Calu3 (cell line): ENCODE data around the gene LONP1. TPM values are rescaled to one million over a fixed set of nuclear protein-coding genes. Genes with fewer than 3 reads are reported as not detected.

ENCODE experiments used
- BruUV-seq: library from RNA; stranded (reverse); fragments of 400-500 nt; replicated peaks from 2 replicates; lab custom pipeline; 2021; lab: Mats Ljungman, UMichigan
- CTCF ChIA-PET: fragments of 300-600 bp; sonication (Branson Sonifier 250); formaldehyde crosslinking; loops from one replicate; lab custom pipeline; 2022; ENCODE audit warnings: antibody characterized with exemption; lab: Charles Lee
- DNase-seq: peaks from one replicate; pipeline ENCODE4 v3.0.0; 2022
- H3K27ac Mint-ChIP-seq: one replicate; pipeline ENCODE4 v1.8.0; 2022; ENCODE audit warnings: mixed read lengths; ENCODE audit not compliant: unreplicated experiment
- H3K27me3 Mint-ChIP-seq: one replicate; pipeline ENCODE4 v1.8.0; 2022; ENCODE audit warnings: mixed read lengths; ENCODE audit not compliant: unreplicated experiment
- H3K36me3 Mint-ChIP-seq: one replicate; pipeline ENCODE4 v1.8.0; 2022; ENCODE audit warnings: mild to moderate bottlenecking, moderate library complexity, mixed read lengths; ENCODE audit not compliant: insufficient read depth, unreplicated experiment
- H3K4me1 Mint-ChIP-seq: one replicate; pipeline ENCODE4 v1.8.0; 2022; ENCODE audit warnings: mild to moderate bottlenecking, low read depth, mixed read lengths; ENCODE audit not compliant: unreplicated experiment
- H3K4me3 Mint-ChIP-seq: one replicate; pipeline ENCODE4 v1.8.0; 2022; ENCODE audit warnings: mild to moderate bottlenecking, low read depth, moderate library complexity, mixed read lengths; ENCODE audit not compliant: unreplicated experiment
- H3K9me3 Mint-ChIP-seq: one replicate; pipeline ENCODE4 v1.8.0; 2022; ENCODE audit warnings: low read depth, mixed read lengths; ENCODE audit not compliant: unreplicated experiment
- intact Hi-C: fragments of 100-400 bp; cut with micrococcal nuclease; formaldehyde crosslinking; loops from one replicate; pipeline ENCODE4 v1.10.0; 2022; ENCODE audit not compliant: unreplicated experiment
- total RNA-seq: library from RNA; stranded (reverse); gene quantifications from 2 replicates; pipeline ENCODE4 v1.2.3, GENCODE V29; 2022
- TF ChIP-seq, protein P1 (sequence below): fragments of 200-600 bp; IDR thresholded peaks from one replicate; pipeline ENCODE4 v1.8.0; 2022; ENCODE audit warnings: antibody characterized with exemption; ENCODE audit not compliant: unreplicated experiment

The LONP1 gene
- total RNA-seq, 1 experiment from 2014 or later = 92.8 TPM

- intact Hi-C loops = no loop called here
- Mint-ChIP-seq H3K4me3 (no peak overlapping the region), H3K27me3 (no peaks in the 10 kb centered on the region), H3K27ac (no peak overlapping the region), H3K9me3 (no peaks in the 10 kb centered on the region), H3K36me3 (peaks cover 51% of the 10 kb centered on the region), H3K4me1 (peaks cover 7% of the 10 kb centered on the region)
- BruUV-seq = no TSS peak
- TF ChIP-seq, protein P1, sequence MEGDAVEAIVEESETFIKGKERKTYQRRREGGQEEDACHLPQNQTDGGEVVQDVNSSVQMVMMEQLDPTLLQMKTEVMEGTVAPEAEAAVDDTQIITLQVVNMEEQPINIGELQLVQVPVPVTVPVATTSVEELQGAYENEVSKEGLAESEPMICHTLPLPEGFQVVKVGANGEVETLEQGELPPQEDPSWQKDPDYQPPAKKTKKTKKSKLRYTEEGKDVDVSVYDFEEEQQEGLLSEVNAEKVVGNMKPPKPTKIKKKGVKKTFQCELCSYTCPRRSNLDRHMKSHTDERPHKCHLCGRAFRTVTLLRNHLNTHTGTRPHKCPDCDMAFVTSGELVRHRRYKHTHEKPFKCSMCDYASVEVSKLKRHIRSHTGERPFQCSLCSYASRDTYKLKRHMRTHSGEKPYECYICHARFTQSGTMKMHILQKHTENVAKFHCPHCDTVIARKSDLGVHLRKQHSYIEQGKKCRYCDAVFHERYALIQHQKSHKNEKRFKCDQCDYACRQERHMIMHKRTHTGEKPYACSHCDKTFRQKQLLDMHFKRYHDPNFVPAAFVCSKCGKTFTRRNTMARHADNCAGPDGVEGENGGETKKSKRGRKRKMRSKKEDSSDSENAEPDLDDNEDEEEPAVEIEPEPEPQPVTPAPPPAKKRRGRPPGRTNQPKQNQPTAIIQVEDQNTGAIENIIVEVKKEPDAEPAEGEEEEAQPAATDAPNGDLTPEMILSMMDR = no peak
- no peak for DNase-seq
- CTCF ChIA-PET = interaction anchor here (0.6 kb wide), 1 partner anchor 130 kb away, joined by 4 read pairs; no protein-coding TSS in a partner anchor
Measured at GRCh38 chr19:5644037-5644436, 75.9 kb downstream of the LONP1 start.

- Mint-ChIP-seq H3K36me3 (peaks cover 46% of the 10 kb centered on the region), H3K4me1 (peaks cover 7% of the 10 kb centered on the region), H3K4me3 (no peak overlapping the region), H3K27me3 (no peaks in the 10 kb centered on the region), H3K9me3 (no peaks in the 10 kb centered on the region), H3K27ac (no peak overlapping the region)
- DNase-seq = no peak
- BruUV-seq = no TSS peak
- intact Hi-C loops = no loop called here
- TF ChIP-seq, protein P1 = no peak
- CTCF ChIA-PET = interaction anchor here (0.7 kb wide), 1 partner anchor 173 kb away, joined by 3 read pairs; no protein-coding TSS in a partner anchor
Measured at GRCh38 chr19:5643060-5643459, 76.9 kb downstream of the LONP1 start.

- Mint-ChIP-seq H3K4me1 (peaks cover 7% of the 10 kb centered on the region), H3K4me3 (no peak overlapping the region), H3K27ac (no peak overlapping the region), H3K9me3 (no peaks in the 10 kb centered on the region), H3K27me3 (no peaks in the 10 kb centered on the region), H3K36me3 (peaks cover 44% of the 10 kb centered on the region)
- CTCF ChIA-PET = no interaction called here
- TF ChIP-seq, protein P1 = no peak
- no TSS peak for BruUV-seq
- intact Hi-C loops = no loop called here
- DNase-seq = no peak
Measured at GRCh38 chr19:5642204-5642603, 77.7 kb downstream of the LONP1 start.

Other genes starting within 250 kb of the LONP1 start
- gene TINCR, start 152.2 kb downstream of the LONP1 start, total RNA-seq = 0.27 and 0.40 TPM in 2 replicates
- gene SAFB2, start 97.4 kb downstream of the LONP1 start, total RNA-seq = 71.7 and 72.8 TPM in 2 replicates
- gene SAFB, start 97.1 kb downstream of the LONP1 start, total RNA-seq = 87.3 and 88.0 TPM in 2 replicates
- 37.1 and 37.9 TPM in 2 replicates for gene MICOS13, start 39.6 kb downstream of the LONP1 start, total RNA-seq
- 2.3 and 3.0 TPM in 2 replicates for gene HSD11B1L, start 39.1 kb downstream of the LONP1 start, total RNA-seq
- 497 and 516 TPM in 2 replicates for gene RPL36, start 29.9 kb downstream of the LONP1 start, total RNA-seq
- gene CATSPERD, start 491 bp upstream of the LONP1 start, total RNA-seq = not detected in 2 replicates
- 6.3 TPM in 2 replicates for gene PRR22, start 64.6 kb upstream of the LONP1 start, total RNA-seq
- gene DUS3L, start 71.0 kb upstream of the LONP1 start, total RNA-seq = 33.2 and 35.5 TPM in 2 replicates
- 3.9 and 5.4 TPM in 2 replicates for gene NRTN, start 84.9 kb upstream of the LONP1 start, total RNA-seq
- gene FUT6, start 119.6 kb upstream of the LONP1 start, total RNA-seq = 1.8 and 2.8 TPM in 2 replicates
- gene FUT3, start 131.3 kb upstream of the LONP1 start, total RNA-seq = 15.6 and 18.6 TPM in 2 replicates
- not detected in 2 replicates for gene FUT5, start 150.4 kb upstream of the LONP1 start, total RNA-seq
- gene NDUFA11, start 183.6 kb upstream of the LONP1 start, total RNA-seq = 133 and 143 TPM in 2 replicates
- 4.3 and 5.5 TPM in 2 replicates for gene VMAC, start 184.7 kb upstream of the LONP1 start, total RNA-seq
- gene CAPS, start 194.1 kb upstream of the LONP1 start, total RNA-seq = 39.9 and 45.7 TPM in 2 replicates